B cell (primary cell): ENCODE data around the gene GPR4. TPM values are rescaled to one million over a fixed set of nuclear protein-coding genes. Genes with fewer than 3 reads are reported as not detected.

ENCODE experiments used
- ATAC-seq: fragments of 200-7000 bp; cut with Tn5 transposase; one replicate; pipeline ENCODE4 v1.10.0; 2021; ENCODE audit warnings: low read depth, mild to moderate bottlenecking, moderate number of reproducible peaks, moderate library complexity
- CTCF ChIA-PET: fragments of 350-600 bp; sonication (Branson Sonifier 250); formaldehyde crosslinking; loops from one replicate; lab custom pipeline; 2021; ENCODE audit warnings: antibody characterized with exemption, inconsistent platforms; lab: Charles Lee
- POLR2A ChIA-PET: fragments of 350-600 bp; sonication (Branson Sonifier 250); formaldehyde crosslinking; loops from one replicate; lab custom pipeline; 2021; ENCODE audit warnings: antibody characterized with exemption; lab: Charles Lee
- DNase-seq: peaks from one replicate; pipeline ENCODE4 v3.0.0; 2013
- H2AFZ ChIP-seq: 2 replicates; pipeline ENCODE4 v1.6.1; 2012; ENCODE audit warnings: mild to moderate bottlenecking, low read depth, low read length; ENCODE audit not compliant: insufficient read depth, poor library complexity, severe bottlenecking
- H3K27ac ChIP-seq, 2 donors: 1 replicate in 1 of 2; 2 replicates in 1 of 2; pipeline ENCODE4 v1.5.1; 2012 to 2013; ENCODE audit warnings: low read length in 2 of 2, mild to moderate bottlenecking in 2 of 2, moderate library complexity in 1 of 2
- H3K27me3 ChIP-seq, 4 experiments: fragments of 200-600 bp in 1 of 4; sonication (generic) in 1 of 4; replicated peaks in 1 of 4; 1 replicate in 2 of 4; 2 replicates in 2 of 4; pipeline versions ENCODE4 v1.6.1 to v1.7.0; 2013 to 2016; ENCODE audit warnings: low read length in 3 of 4, mild to moderate bottlenecking in 2 of 4, mixed read lengths in 1 of 4, moderate library complexity in 1 of 4; ENCODE audit not compliant: insufficient read depth in 4 of 4, control insufficient read depth in 3 of 4; ENCODE audit errors: control extremely low read depth in 1 of 4
- H3K36me3 ChIP-seq, 2 experiments: replicated peaks in 1 of 2; 1 replicate in 1 of 2; 2 replicates in 1 of 2; pipeline versions ENCODE4 v1.6.1 to v1.7.1; 2013; ENCODE audit warnings: low read length in 1 of 2; ENCODE audit not compliant: insufficient read depth in 2 of 2, control insufficient read depth in 1 of 2; ENCODE audit errors: control extremely low read depth in 1 of 2, extremely low read depth in 1 of 2
- H3K4me1 ChIP-seq, 2 donors: fragments of 200-600 bp in 1 of 2; sonication (generic) in 1 of 2; 1 replicate in 1 of 2; 2 replicates in 1 of 2; pipeline versions ENCODE4 v1.5.1 to v1.6.1; 2013 to 2017; ENCODE audit warnings: low read length in 2 of 2; ENCODE audit not compliant: control insufficient read depth in 2 of 2, insufficient read depth in 2 of 2
- H3K4me2 ChIP-seq: replicated peaks from 2 replicates; pipeline ENCODE3; 2012; ENCODE audit warnings: mild to moderate bottlenecking, low read depth, low read length; ENCODE audit not compliant: poor library complexity, severe bottlenecking
- H3K4me3 ChIP-seq, 5 experiments: fragments of 200-600 bp in 1 of 5; sonication (generic) in 1 of 5; 1 replicate in 3 of 5; 2 replicates in 2 of 5; pipeline versions ENCODE4 v1.5.1 to v1.7.0; 2011 to 2016; ENCODE audit warnings: low read length in 4 of 5, mild to moderate bottlenecking in 4 of 5, low read depth in 2 of 5, control low read depth in 1 of 5, moderate library complexity in 1 of 5; ENCODE audit not compliant: insufficient read depth in 1 of 5; ENCODE audit errors: control extremely low read depth in 1 of 5, extremely low read depth in 1 of 5
- H3K79me2 ChIP-seq: fragments of 200-600 bp; sonication (generic); one replicate; pipeline ENCODE4 v1.6.0; 2016; ENCODE audit warnings: low read length; ENCODE audit not compliant: control insufficient read depth, insufficient read depth
- H3K9ac ChIP-seq: fragments of 200-600 bp; sonication (generic); 2 replicates; pipeline ENCODE4 v1.6.1; 2017; ENCODE audit warnings: mild to moderate bottlenecking, low read length, moderate library complexity
- H3K9me3 ChIP-seq, 3 donors: one replicate each; pipeline versions ENCODE4 v1.6.1 to v1.7.1; 2013; ENCODE audit warnings: low read length in 2 of 3; ENCODE audit not compliant: control insufficient read depth in 2 of 3, insufficient read depth in 1 of 3; ENCODE audit errors: control extremely low read depth in 1 of 3
- H4K20me1 ChIP-seq: 2 replicates; pipeline ENCODE4 v1.6.0; 2012; ENCODE audit warnings: mild to moderate bottlenecking, low read length; ENCODE audit not compliant: insufficient read depth, control insufficient read depth, poor library complexity, severe bottlenecking
- H3K27ac Mint-ChIP-seq: one replicate; pipeline ENCODE4 v1.8.0; 2021; ENCODE audit warnings: mixed read lengths
- H3K27me3 Mint-ChIP-seq: one replicate; pipeline ENCODE4 v1.8.0; 2021; ENCODE audit warnings: mixed read lengths
- H3K4me1 Mint-ChIP-seq: one replicate; pipeline ENCODE4 v1.8.0; 2021; ENCODE audit warnings: mixed read lengths
- H3K4me3 Mint-ChIP-seq: one replicate; pipeline ENCODE4 v1.8.0; 2021; ENCODE audit warnings: mixed read lengths
- H3K9me3 Mint-ChIP-seq: one replicate; pipeline ENCODE4 v1.8.0; 2022; ENCODE audit warnings: mixed read lengths; ENCODE audit not compliant: insufficient read depth
- EZH2 ChIP-seq: IDR thresholded peaks from 2 replicates; pipeline ENCODE4 v1.6.1; 2012; ENCODE audit warnings: borderline replicate concordance, low read depth, mild to moderate bottlenecking, moderate library complexity, low read length; ENCODE audit not compliant: insufficient read depth, poor library complexity, severe bottlenecking
- WGBS: methylation state at CpG from one replicate; pipeline ENCODE4 v1.1.5; 2013; ENCODE audit warnings: missing lambda C conversion rate; ENCODE audit not compliant: insufficient coverage; 5-methylcytosine and 5-hydroxymethylcytosine counted together
- intact Hi-C: fragments of 100-400 bp; cut with micrococcal nuclease; formaldehyde crosslinking; loops from one replicate; pipeline ENCODE4 v1.10.0; 2022
- polyA plus RNA-seq: library from polyadenylated mRNA; depleted of rRNA; stranded (reverse); fragments of >200 nt; gene quantifications from 2 replicates; pipeline ENCODE4 v1.2.3, GENCODE V29; 2012
- total RNA-seq, 2 donors: library from RNA; stranded (reverse); fragments of 120-200 nt in 1 of 2; gene quantifications; 1 replicate in 1 of 2; 2 replicates in 1 of 2; pipeline versions ENCODE4 v1.2.3 to v1.2.4, GENCODE V29; 2013 to 2022
- TF ChIP-seq, protein P1 (sequence below): fragments of 200-600 bp; IDR thresholded peaks from one replicate; pipeline ENCODE4 v1.8.0; 2022; ENCODE audit warnings: antibody characterized with exemption, mild to moderate bottlenecking

GPR4 gene
- total and polyA plus RNA-seq, 2 donors (not counting 1 experiment from before 2014, with no cell fraction given) = not detected

DNA sequence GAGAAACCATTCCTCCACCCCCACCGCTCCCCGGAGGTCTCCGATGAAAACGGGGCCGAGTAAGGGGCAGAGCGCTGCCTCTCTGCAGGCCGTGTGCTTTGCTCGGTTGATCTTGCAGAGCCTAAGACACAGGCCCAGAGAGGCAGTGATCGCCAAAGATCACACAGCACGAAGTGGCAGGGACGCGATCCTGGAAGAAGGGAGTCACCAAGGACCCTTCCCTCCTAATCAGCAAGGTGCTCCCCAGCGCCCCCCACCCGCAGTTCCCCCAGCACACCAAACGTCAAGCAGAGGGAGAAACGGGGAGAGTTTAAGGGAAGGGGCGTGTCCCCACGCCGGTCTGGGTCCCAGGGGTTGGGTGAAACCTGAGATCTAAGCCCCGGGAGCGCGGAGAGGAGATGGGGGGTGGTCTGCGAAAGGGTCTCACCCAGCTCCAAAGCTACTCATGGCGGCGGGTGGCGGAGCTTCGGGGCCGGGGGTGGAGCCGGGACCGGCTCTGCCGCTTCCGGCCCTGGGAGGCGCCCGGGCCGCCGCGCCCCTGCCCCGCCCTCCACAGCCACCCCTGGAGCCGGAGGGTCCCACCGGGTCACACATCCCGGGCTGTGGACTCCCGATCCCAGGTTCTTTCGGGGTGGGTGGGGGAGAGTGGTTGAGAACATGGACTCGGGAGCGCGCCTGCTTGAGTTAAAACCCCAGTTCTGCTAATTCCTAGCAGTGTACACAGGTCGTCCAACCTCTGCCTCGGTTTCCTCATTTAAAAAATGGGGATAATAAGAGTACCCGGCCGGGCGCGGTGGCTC, 37.1 kb upstream of the GPR4 start, which contains the start of gene EML2:
TSS of gene EML2 (minus strand) at position 468 of the 800 bp plus-strand sequence. CDS start at position 447, 21 bp downstream.
- ATAC-seq (peak; percentile 12), DNase-seq (peak; percentile 65)
- ChIA-PET POLR2A (interaction anchor here (0.6 kb wide), 1 partner anchor 108 kb away, joined by 5 read pairs; no protein-coding TSS in a partner anchor), CTCF (interaction anchor here (0.6 to 5.9 kb wide), 7 partner anchors 26 to 153 kb away, joined by 3 to 60 read pairs (median 4); no protein-coding TSS in a partner anchor)
- WGBS = 2% methylated on average over 38 of the region's 52 CpGs
- peak within 1 kb of the TSS; percentile 96 for H3K4me3 Mint-ChIP-seq
- H3K79me2 ChIP-seq = peaks cover 17% of the 10 kb centered on the region
- no peaks in the 10 kb centered on the region for H3K27me3 Mint-ChIP-seq
- no peaks in the 10 kb centered on the region for H3K27me3 ChIP-seq
- TF ChIP-seq, protein P1, sequence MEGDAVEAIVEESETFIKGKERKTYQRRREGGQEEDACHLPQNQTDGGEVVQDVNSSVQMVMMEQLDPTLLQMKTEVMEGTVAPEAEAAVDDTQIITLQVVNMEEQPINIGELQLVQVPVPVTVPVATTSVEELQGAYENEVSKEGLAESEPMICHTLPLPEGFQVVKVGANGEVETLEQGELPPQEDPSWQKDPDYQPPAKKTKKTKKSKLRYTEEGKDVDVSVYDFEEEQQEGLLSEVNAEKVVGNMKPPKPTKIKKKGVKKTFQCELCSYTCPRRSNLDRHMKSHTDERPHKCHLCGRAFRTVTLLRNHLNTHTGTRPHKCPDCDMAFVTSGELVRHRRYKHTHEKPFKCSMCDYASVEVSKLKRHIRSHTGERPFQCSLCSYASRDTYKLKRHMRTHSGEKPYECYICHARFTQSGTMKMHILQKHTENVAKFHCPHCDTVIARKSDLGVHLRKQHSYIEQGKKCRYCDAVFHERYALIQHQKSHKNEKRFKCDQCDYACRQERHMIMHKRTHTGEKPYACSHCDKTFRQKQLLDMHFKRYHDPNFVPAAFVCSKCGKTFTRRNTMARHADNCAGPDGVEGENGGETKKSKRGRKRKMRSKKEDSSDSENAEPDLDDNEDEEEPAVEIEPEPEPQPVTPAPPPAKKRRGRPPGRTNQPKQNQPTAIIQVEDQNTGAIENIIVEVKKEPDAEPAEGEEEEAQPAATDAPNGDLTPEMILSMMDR = peak; percentile 42
- no peak for TF ChIP-seq EZH2
- peaks cover 36% of the 10 kb centered on the region for H3K4me1 Mint-ChIP-seq
- peaks cover 0 to 3% (median 0%) of the 10 kb centered on the region in 3 donors for H3K9me3 ChIP-seq
- peak within 1 kb of the TSS; percentile 56 to 81 (median 74) for H3K4me3 ChIP-seq
- peak within 1 kb of the TSS; percentile 83 for H3K27ac Mint-ChIP-seq
- H3K36me3 ChIP-seq = no peaks in the 10 kb centered on the region
- H4K20me1 ChIP-seq = no peaks in the 10 kb centered on the region
- H2AFZ ChIP-seq = peak within 1 kb of the TSS; percentile 95
- peak within 1 kb of the TSS; percentile 42 to 73 for H3K27ac ChIP-seq
- peak within 1 kb of the TSS; percentile 92 for H3K4me2 ChIP-seq
- peaks cover 27 to 52% of the 10 kb centered on the region in 2 donors for H3K4me1 ChIP-seq
- H3K9ac ChIP-seq = peak within 1 kb of the TSS; percentile 76
- H3K9me3 Mint-ChIP-seq = peaks cover 3% of the 10 kb centered on the region
- intact Hi-C loops = no loop called here
